HFFc6 (cell line): ENCODE measurements around the gene SEBOX. TPM values are rescaled to one million over a fixed set of nuclear protein-coding genes. Genes with fewer than 3 reads are reported as not detected.
"Not testable (repeated sequence)": the region's sequence is repeated elsewhere in the genome, so short reads cannot be mapped to it uniquely, and the experiment has no call there.

Source experiments
- DNase-seq: peaks from one replicate; pipeline ENCODE4 v3.0.0-alpha.2; 2018
- H3K27ac Mint-ChIP-seq: 2 replicates; pipeline ENCODE4 v1.8.0; 2020; ENCODE audit warnings: mild to moderate bottlenecking, mixed read lengths
- H3K27me3 Mint-ChIP-seq: 2 replicates; pipeline ENCODE4 v1.8.0; 2021; ENCODE audit warnings: mild to moderate bottlenecking, moderate library complexity, mixed read lengths; ENCODE audit not compliant: insufficient read depth
- H3K36me3 Mint-ChIP-seq: 2 replicates; pipeline ENCODE4 v1.8.0; 2021; ENCODE audit warnings: low read depth, mixed read lengths
- H3K4me1 Mint-ChIP-seq: 2 replicates; pipeline ENCODE4 v1.8.0; 2020; ENCODE audit warnings: low read depth, mixed read lengths
- H3K4me3 Mint-ChIP-seq: 2 replicates; pipeline ENCODE4 v1.8.0; 2020; ENCODE audit warnings: mild to moderate bottlenecking, moderate library complexity, mixed read lengths
- H3K9me3 Mint-ChIP-seq: 2 replicates; pipeline ENCODE4 v1.8.0; 2020; ENCODE audit warnings: mild to moderate bottlenecking, mixed read lengths
- CTCF ChIP-seq: fragments of 200-600 bp; sonication (generic); IDR thresholded peaks from 2 replicates; pipeline ENCODE4 v1.5.0; 2021; ENCODE audit warnings: antibody characterized with exemption, mild to moderate bottlenecking
- total RNA-seq, 6 experiments: library from RNA; stranded (reverse); fragmentation: NEBNext Ultra II Directional; extraction: Animal tissue kit (Norgen Biotek cat#: 25700); gene quantifications; 2 replicates in 1 of 6; 3 replicates in 5 of 6; pipeline ENCODE4 v1.2.3, GENCODE V29; 2021

Gene SEBOX
- total RNA-seq, 6 experiments from 2014 or later: not detected

GRCh38 chr17:28343491-28343932, 21.5 kb downstream of the SEBOX start:
- peaks cover 44% of the 10 kb centered on the region for H3K4me1 Mint-ChIP-seq
- peaks cover 4% of the 10 kb centered on the region for H3K27me3 Mint-ChIP-seq
- TF ChIP-seq CTCF: no peak
- H3K9me3 Mint-ChIP-seq: no peaks in the 10 kb centered on the region
- H3K27ac Mint-ChIP-seq: no peak overlapping the region
- no peak overlapping the region for H3K4me3 Mint-ChIP-seq
- H3K36me3 Mint-ChIP-seq: peaks cover 38% of the 10 kb centered on the region
- no peak for DNase-seq

DNA sequence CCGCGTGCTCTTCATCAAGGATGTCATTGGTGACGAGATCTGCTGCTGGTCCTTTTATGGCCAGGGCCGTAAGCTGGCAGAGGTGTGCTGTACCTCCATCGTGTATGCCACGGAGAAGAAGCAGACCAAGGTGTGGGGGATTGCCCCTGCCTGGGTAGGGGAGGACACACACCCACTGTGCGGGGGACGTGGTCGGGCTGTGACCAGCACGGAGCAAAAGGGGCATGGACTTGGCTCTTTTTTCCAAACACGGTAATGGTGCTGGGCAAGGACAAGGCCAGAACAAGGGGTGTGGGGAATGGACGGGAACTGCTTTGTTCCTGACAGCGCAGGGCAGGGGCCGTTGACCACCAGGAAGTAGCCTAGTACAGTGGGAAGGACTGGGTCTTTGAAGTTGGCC, 22.7 kb downstream of the SEBOX start:
- DNase-seq: no peak
- Mint-ChIP-seq H3K27ac (0 out of 2 replicates have a peak overlapping the region, but pooled peaks have one; percentile 16), H3K36me3 (peaks cover 39% of the 10 kb centered on the region), H3K9me3 (no peaks in the 10 kb centered on the region), H3K4me1 (peaks cover 47% of the 10 kb centered on the region), H3K27me3 (peaks cover 4% of the 10 kb centered on the region), H3K4me3 (no peak overlapping the region)
- TF ChIP-seq CTCF: no peak

- Mint-ChIP-seq H3K27ac (no peak overlapping the region), H3K4me3 (no peak overlapping the region), H3K36me3 (peaks cover 43% of the 10 kb centered on the region), H3K9me3 (no peaks in the 10 kb centered on the region), H3K4me1 (peaks cover 47% of the 10 kb centered on the region), H3K27me3 (peaks cover 6% of the 10 kb centered on the region; the same call in 1 of the 2 replicates)
- no peak for DNase-seq
- TF ChIP-seq CTCF: no peak
Observed at GRCh38 chr17:28341516-28341915, 23.5 kb downstream of the SEBOX start.

DNA sequence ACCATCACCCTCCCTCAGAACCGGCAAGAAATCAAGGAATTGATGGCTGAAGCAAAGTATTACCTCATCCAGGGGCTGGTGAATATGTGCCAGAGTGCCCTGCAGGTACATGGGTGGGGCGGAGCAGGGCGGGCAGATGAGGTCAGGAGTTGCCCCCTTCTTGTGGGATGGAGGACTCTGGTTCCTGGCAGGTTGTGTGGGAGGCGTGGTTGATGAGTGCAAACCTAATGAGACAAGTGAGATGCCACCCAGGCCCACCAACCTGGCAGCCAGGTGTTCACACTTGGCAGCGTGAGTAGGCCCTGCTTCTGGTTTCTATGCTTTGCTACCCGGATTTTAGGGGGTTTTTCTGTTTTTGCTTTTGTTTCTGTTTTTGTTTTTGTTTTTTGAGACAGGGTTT, 24.6 kb downstream of the SEBOX start:
- peaks cover 6% of the 10 kb centered on the region for H3K27me3 Mint-ChIP-seq
- DNase-seq: no peak
- no peaks in the 10 kb centered on the region for H3K9me3 Mint-ChIP-seq
- H3K4me3 Mint-ChIP-seq: no peak overlapping the region
- no peak for TF ChIP-seq CTCF
- H3K36me3 Mint-ChIP-seq: peaks cover 31% of the 10 kb centered on the region
- H3K4me1 Mint-ChIP-seq: peaks cover 36% of the 10 kb centered on the region
- peak overlapping the region; percentile 29; the same call in 1 of the 2 replicates for H3K27ac Mint-ChIP-seq

GRCh38 chr17:28339431-28339830, 25.6 kb downstream of the SEBOX start:
- no peak for TF ChIP-seq CTCF
- peaks cover 30% of the 10 kb centered on the region for H3K36me3 Mint-ChIP-seq
- peak overlapping the region; percentile 52 for H3K27ac Mint-ChIP-seq
- H3K9me3 Mint-ChIP-seq: no peaks in the 10 kb centered on the region
- peaks cover 5% of the 10 kb centered on the region for H3K27me3 Mint-ChIP-seq
- H3K4me1 Mint-ChIP-seq: peaks cover 36% of the 10 kb centered on the region
- DNase-seq: no peak
- no peak overlapping the region for H3K4me3 Mint-ChIP-seq

DNA sequence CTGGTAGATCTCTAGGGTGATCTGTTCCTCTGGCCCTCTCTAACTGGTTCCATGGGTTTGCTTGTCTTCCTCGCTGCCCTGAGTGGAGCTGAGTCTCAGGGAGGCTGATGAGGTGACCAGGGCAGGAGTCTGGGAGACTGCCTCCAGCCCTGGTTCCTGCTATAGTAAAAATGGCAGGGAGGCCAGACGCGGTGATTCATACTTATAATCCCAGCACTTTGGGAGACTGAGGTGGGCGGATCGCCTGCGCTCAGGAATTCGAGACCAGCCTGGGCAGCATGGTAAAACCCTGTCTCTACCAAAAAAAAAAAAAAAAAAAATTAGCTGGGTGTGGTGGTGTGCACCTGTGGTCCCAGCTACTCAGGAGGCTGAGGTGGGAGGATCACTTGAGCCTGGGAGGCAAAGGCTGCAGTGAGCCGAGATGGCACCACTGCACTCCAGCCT, 26.2 kb downstream of the SEBOX start:
- Mint-ChIP-seq H3K4me3 (peak overlapping the region; percentile 98), H3K27ac (peak overlapping the region; percentile 99), H3K4me1 (peaks cover 43% of the 10 kb centered on the region), H3K36me3 (peaks cover 28% of the 10 kb centered on the region)
- DNase-seq, H3K9me3 Mint-ChIP-seq, H3K27me3 Mint-ChIP-seq: not testable (repeated sequence)
